ENCODE measurements around the gene GRAMD1C.

DNA sequence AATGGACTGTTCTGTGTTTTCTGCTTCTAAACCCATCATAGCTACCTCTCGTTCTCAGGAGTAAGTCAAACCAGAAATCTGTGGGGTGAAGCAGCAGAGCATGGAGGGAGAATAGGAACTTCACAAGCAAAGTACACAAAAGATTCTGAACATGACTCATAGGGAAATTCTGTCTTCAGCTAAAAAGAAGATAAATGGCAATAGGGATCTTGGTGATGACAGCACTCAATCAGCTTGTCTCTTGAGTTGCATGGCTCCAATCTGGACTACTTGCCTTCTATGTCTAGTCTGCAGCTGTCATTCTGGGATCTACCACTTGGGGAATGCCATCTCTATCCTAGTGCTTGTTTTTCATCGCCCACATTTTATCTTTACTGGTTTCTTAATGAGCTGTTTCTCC, 13.5 kb upstream of the GRAMD1C start:
- TF ChIP-seq, protein P1, sequence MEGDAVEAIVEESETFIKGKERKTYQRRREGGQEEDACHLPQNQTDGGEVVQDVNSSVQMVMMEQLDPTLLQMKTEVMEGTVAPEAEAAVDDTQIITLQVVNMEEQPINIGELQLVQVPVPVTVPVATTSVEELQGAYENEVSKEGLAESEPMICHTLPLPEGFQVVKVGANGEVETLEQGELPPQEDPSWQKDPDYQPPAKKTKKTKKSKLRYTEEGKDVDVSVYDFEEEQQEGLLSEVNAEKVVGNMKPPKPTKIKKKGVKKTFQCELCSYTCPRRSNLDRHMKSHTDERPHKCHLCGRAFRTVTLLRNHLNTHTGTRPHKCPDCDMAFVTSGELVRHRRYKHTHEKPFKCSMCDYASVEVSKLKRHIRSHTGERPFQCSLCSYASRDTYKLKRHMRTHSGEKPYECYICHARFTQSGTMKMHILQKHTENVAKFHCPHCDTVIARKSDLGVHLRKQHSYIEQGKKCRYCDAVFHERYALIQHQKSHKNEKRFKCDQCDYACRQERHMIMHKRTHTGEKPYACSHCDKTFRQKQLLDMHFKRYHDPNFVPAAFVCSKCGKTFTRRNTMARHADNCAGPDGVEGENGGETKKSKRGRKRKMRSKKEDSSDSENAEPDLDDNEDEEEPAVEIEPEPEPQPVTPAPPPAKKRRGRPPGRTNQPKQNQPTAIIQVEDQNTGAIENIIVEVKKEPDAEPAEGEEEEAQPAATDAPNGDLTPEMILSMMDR (IDR thresholded peaks at IDR 0.05), result no peak
- no peak for TF ChIP-seq POLR2AphosphoS5 (IDR thresholded peaks at IDR 0.05)

Measured in suprapubic skin (tissue), 3 donors.